GM19035 (cell line): ENCODE measurements around the gene MCAM.

Source experiments
- ATAC-seq: cut with Tn5 transposase; IDR thresholded peaks from one replicate; pipeline ENCODE4 v1.9.1; 2021; ENCODE audit not compliant: unreplicated experiment

The MCAM gene

GRCh38 chr11:119332111-119332765 lies 15.3 kb upstream of the MCAM start:
- no peak for ATAC-seq

DNA sequence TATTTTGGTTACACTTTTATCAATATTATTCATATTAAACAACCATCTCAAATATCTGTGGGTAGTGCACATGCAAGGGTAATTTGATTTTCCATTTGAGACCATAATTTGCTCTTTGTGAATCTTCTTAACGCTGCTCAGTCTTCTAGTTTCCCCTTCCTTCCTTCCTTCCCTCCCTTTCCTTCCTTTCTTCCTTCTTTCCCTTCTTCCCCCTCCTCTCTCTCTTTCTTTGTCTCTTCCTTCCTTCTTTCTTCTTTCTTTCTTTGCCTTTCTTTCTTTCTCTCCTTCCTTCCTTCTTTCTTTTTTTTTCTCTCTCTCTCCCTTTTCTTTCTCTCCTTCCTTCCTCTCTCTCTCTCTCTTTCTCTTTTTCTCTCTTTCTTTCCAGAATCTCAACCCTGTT lies 13.3 kb upstream of the MCAM start:
- ATAC-seq, result no peak

- ATAC-seq, result no peak
Observed at GRCh38 chr11:119329320-119329719, 12.4 kb upstream of the MCAM start.

DNA sequence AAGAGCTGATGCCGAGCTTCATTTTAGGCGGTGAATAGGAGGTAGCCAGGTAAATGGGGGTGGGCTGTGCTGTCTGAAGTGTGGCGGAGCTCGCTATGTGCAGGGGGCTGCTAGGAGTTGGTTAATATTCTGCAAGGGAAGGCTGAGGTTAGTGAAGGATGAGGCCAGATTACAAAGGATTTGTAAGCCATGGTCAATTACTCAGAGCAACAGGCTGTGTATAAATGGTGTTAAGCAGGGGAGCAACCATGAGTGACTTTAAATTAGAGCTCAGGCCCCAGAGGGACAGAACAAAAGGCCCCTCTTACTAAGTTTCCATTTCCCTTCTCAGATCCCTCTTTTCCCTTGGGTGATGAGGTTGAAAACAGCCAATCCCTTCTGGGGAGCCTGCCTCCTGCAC lies 7.3 kb upstream of the MCAM start:
- ATAC-seq, result no peak

- no peak for ATAC-seq
Observed at GRCh38 chr11:119323532-119324033, 6.7 kb upstream of the MCAM start.

- no peak for ATAC-seq
Observed at GRCh38 chr11:119322921-119323531, 6.1 kb upstream of the MCAM start.

GRCh38 chr11:119322360-119322739 lies 5.4 kb upstream of the MCAM start:
- ATAC-seq, result no peak

- ATAC-seq, result peak; percentile 48
Observed at GRCh38 chr11:119320776-119321524, 4.0 kb upstream of the MCAM start.

GRCh38 chr11:119320240-119320775 lies 3.4 kb upstream of the MCAM start:
- no peak for ATAC-seq

- ATAC-seq, result no peak
Observed at GRCh38 chr11:119319700-119320239, 2.8 kb upstream of the MCAM start.

DNA sequence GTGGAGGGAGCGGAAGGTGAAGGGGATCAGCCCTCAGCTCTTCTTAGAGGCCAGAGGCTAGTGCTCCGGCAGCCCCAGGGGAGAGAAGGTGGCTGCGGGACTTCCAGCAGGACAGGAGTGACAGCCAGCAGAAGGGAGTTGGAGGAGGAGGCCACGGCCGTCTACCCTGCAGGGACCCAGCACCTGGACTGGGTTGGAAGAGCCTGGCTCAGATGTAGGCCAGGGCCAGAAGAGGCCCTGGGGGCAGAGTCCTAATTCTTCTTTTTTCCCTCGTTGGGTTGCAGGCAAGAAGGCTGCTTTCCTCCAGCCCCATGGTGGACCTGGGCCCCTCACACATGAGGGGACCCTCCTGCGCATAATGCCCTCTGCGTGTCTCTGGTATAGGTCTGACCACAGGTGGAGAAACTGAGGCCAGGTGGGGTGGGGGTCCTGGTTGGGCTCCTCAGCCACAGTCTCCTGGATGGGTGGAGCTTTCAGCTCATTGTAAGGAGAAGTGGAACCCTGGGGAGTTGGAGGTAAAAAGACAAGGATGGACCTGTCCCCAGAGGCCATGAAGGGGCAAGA lies 2.3 kb upstream of the MCAM start:
- ATAC-seq, result no peak

GRCh38 chr11:119318240-119319135 lies 1.6 kb upstream of the MCAM start:
- no peak for ATAC-seq

DNA sequence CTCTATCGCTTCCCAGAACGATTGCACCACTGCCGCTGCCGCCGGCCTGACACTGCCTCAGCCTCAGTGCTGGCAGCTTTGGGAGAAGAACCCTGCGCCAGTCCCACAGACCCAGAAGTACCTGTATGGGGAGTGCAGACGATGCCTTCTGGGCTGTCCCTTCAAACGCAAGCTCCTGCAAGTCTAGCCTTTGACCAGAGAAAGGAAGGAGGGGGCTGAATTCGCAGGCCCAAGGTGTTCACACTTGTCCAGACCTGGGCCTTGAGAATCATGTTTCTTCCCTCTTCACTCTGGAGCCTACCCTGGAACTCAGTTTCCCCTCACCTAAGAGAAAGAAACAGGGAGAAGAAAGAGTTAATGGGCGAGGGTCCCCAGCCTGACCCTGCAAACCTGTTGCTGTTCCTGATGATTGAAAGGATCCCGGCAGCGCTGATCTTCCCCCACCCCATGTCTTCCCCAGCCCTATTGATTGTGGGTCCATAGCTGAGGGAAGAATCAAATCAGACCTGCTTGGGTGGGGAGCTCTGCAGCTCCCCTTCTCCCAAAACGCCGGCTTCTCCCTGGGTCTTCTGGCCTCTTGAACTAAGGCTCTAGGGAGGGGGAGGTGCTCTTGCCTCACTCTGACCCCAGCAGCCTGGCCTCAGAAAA lies 786 bp upstream of the MCAM start:
- ATAC-seq, result no peak

DNA sequence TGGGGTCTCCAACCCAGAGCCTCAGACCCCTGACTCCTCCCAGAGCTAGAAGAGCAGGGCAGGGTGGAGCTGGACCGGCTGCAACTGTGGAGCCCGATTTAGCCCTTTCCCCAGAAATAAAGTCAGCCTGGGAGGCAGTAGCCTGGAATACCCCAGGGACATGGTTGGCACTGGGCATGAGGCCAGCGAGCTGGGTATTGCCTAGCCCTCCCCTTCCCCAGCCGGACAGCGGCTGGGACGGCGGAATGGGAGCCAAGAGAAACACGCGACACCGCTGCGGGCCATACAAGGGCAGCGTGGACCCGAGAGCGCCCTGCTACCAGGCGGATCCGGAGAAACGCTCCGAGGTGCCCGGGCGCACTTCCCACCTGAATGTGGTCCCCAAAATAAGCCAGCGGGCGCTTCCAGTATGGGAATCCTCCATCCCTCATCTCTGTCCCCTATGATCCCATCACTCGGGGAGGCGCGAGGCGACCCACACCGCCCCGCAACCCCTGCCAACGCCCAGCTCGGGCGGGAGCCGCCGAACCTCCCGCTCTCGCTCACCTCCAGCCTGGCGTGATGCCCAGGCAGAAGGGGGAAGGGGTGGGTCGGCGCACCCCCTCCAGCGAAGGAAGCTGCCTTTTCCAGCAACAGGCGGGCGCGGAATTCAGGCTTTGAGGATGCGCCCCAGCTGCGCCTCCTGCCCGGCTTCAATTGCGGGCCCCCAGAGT lies 758 bp downstream of the MCAM start:
- ATAC-seq, result no peak

DNA sequence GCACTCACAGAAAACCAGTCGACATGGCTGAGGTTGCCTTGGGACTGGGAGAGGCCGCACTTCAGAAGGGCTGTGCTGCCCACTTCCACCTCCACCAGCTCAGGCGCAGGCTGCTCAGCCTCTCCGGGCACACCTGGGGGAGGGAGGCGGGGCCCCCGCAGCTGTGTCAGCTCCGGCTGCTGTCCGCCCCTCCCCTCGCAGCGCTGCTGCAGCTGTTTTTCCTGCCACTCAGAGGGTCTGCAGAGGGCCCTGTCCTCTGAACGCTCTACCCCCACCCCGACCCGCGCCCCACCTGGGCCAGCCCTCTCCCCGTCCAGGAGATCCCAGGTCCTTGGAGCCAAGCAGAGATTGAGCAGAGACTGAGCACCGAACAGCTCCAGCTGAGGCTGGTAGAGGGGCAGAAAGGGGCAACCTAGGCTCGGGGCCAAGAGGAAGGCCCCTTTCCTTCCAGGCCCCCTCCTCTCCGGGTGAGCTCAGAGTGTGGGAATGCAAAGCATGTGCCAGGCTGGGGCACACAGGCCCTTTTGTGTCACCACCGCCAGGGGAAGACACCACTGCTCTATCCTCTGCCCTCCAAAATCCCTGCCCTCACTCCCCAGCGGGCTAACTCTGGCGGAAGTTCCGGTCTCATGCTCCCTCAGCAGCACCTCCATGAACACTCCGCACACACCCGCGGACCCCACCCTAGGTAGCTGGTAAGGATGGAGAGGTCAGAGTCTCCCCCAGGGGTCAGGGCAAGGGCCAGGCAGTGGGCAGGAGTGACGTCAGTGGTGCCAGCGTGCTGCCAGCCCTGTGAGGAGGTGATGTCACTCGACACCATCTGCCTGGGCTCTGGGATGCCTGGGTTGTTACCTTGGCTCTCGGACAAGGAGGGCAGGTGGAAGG lies 1.6 kb downstream of the MCAM start:
- no peak for ATAC-seq

DNA sequence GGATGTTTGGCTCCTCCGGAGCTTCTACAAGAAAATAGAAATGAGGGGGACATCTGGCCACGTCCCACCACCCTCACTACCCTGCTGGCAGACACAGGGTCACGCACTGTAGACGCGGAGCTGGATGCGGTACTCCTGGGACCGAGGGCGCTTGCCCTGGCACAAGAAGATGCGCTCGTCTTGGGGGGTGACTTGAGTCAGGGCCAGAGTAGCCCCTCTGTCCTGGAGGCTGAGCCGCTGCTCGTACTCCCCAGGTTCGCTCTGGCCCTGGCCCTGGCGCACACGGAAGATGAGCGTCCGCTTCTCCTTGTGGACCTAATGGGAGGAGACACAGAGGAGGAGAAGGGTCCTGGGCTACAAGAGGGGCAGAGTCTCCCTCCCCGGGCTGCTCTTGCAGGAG lies 2.2 kb downstream of the MCAM start:
- ATAC-seq, result no peak

DNA sequence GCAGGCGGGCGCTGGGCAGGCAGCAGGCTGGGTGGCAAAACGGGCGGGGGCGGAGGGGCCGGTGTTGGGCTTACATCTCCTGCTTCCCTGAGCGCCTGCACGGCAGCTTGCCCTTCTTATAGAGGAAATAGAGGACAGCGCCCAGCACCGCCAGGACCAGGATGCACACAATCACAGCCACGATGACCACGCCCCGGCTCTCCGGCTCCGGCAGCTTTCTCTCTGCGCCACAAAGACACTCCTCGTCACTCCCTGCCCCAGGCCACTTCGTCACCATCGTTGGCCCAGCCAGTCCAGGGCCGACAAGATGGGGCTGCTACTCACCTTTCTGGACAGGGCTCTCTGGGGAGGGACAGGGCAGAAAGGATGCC lies 6.3 kb downstream of the MCAM start:
- no peak for ATAC-seq

- ATAC-seq, result no peak
Observed at GRCh38 chr11:119309953-119310681, 6.8 kb downstream of the MCAM start.
